ENCODE measurements around the gene EML1. TPM values are rescaled to one million over a fixed set of nuclear protein-coding genes. Genes with fewer than 3 reads are reported as not detected.

EML1 gene
- total RNA-seq, 2 donors from 2014 or later = 55.1 to 66.5 TPM

DNA sequence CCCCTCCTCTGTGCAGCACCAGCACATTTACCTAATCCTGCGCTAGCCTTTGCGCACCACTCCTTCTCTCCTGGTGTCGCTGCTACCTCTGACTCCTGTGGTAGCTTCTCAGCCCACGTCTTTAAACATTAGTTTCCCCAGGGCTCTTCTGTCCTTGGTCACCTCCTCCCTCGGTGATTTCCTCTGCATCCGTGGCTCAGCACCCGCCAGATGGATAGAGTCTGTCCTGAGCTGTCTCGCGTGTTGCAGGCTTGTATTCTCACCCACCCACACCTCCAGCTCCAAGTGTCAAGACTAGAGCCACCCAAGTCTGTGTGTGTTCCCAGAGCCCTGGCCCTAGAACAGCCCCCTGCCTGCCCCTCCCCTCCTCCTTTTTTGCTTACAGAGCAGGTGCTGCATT, 83.2 kb downstream of the EML1 start:
- no peaks in the 10 kb centered on the region for H3K9me3 ChIP-seq
- H3K27me3 ChIP-seq (replicated peaks; ENCODE audit: insufficient read depth) = no peaks in the 10 kb centered on the region
- DNase-seq (ENCODE audit: low spot score) = no peak
- no peak for TF ChIP-seq CTCF (IDR thresholded peaks at IDR 0.05)
- no peak overlapping the region for H3K4me3 ChIP-seq
- H3K27ac ChIP-seq = no peak overlapping the region
- ATAC-seq (ENCODE audit: insufficient number of reproducible peaks, low FRiP score, low read depth) = no peak
- H3K4me1 ChIP-seq (ENCODE audit: control insufficient read depth in 1 of 2, low read depth in 2 of 2) = peaks cover 9 to 13% of the 10 kb centered on the region in 2 donors
- H3K36me3 ChIP-seq = no peaks in the 10 kb centered on the region

DNA sequence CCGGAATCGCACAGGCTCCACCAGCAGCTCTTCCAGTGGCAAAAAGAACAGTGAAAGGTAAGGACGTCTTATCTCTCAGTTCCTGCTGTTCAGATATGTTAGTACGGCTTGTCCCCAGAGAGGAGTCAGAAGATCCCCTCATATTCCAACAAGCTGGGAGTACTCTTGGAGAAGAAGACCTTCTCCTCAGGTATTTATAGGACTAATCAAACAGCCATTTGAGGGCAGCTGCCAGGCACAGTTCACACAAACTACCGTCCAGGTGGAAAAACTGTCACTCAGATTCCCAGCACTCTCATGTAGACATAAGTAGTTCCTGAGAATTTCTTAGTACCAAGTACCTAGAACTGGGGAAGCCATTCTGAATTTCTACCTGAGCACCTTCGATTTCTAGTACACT, 85.3 kb downstream of the EML1 start:
- Histone ChIP-seq H3K27me3 (replicated peaks; ENCODE audit: insufficient read depth) (no peaks in the 10 kb centered on the region), H3K27ac (peak overlapping the region; percentile 3 to 76), H3K4me3 (no peak overlapping the region), H3K36me3 (no peaks in the 10 kb centered on the region), H3K4me1 (ENCODE audit: control insufficient read depth in 1 of 2, low read depth in 2 of 2) (peaks cover 9 to 13% of the 10 kb centered on the region in 2 donors), H3K9me3 (no peaks in the 10 kb centered on the region)
- ATAC-seq (ENCODE audit: insufficient number of reproducible peaks, low FRiP score, low read depth) (no peak), DNase-seq (ENCODE audit: low spot score) (no peak)
- no peak for TF ChIP-seq CTCF (IDR thresholded peaks at IDR 0.05)

DNA sequence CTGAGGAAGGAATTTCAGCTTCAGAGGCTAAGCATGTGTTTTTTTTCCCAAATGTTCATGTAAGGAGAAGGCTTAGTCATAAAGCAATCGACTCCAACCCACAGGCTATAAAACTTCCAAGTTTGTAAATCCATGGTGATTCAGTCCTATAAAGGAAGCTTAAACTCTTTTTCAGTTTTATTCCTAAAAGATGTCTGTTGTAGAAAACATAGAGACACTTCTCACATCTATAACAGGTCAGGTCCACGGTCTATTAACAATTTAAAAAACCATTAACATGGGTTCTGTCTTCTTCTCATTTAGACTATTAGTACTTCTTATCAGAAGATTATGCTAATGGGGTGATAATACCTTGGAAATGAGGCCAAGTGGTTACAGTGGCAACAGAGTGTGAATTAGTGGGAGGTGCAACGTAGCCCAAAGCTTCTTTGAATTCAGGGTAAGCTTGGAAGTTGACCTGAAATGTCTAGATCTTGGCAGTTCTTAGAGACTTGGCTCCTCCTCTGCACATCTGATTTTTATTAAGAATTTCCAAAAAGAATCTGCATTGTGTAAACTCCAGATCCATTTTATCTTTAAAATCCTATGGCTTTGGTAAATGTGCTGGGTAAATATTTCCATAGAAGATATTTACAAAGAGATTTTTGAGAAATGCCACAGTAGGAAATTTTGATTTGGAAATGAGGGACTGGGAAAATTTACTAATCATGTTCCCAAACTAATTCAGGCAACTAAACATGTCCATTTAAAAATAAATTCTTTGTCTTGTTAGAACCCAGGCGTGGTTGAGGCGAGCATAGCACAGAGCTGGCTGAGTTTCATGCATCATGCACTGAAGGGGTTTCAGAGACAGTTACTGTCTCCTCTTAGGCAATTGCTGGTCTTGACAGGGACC, 86.4 kb downstream of the EML1 start:
- DNase-seq (ENCODE audit: low spot score) (no peak), ATAC-seq (ENCODE audit: insufficient number of reproducible peaks, low FRiP score, low read depth) (no peak)
- H3K27ac ChIP-seq = peak overlapping the region; percentile 39 to 76
- no peak for TF ChIP-seq CTCF (IDR thresholded peaks at IDR 0.05)
- peaks cover 9 to 13% of the 10 kb centered on the region in 2 donors for H3K4me1 ChIP-seq (ENCODE audit: control insufficient read depth in 1 of 2, low read depth in 2 of 2)
- H3K36me3 ChIP-seq = no peaks in the 10 kb centered on the region
- no peaks in the 10 kb centered on the region for H3K27me3 ChIP-seq (replicated peaks; ENCODE audit: insufficient read depth)
- H3K4me3 ChIP-seq = no peak overlapping the region
- no peaks in the 10 kb centered on the region for H3K9me3 ChIP-seq

- no peak for TF ChIP-seq CTCF (IDR thresholded peaks at IDR 0.05)
- Histone ChIP-seq H3K27me3 (replicated peaks; ENCODE audit: insufficient read depth) (no peaks in the 10 kb centered on the region), H3K4me1 (ENCODE audit: control insufficient read depth in 1 of 2, low read depth in 2 of 2) (peaks cover 9 to 13% of the 10 kb centered on the region in 2 donors), H3K4me3 (no peak overlapping the region), H3K9me3 (no peaks in the 10 kb centered on the region), H3K36me3 (no peaks in the 10 kb centered on the region), H3K27ac (no peak overlapping the region)
- ATAC-seq (ENCODE audit: insufficient number of reproducible peaks, low FRiP score, low read depth) (no peak), DNase-seq (ENCODE audit: low spot score) (no peak)
Observed at GRCh38 chr14:99880651-99881420, 87.6 kb downstream of the EML1 start.

Data from thoracic aorta (tissue), 2 donors.